HUES6 (cell line): ENCODE results near the gene IKBKG.
"Not testable (repeated sequence)": the region's sequence is repeated elsewhere in the genome, so short reads cannot be mapped to it uniquely, and the experiment has no call there.

Experiments
- H3K27ac ChIP-seq: 2 replicates; pipeline ENCODE4 v1.7.0; 2013; ENCODE audit warnings: low read depth, mild to moderate bottlenecking, low read length, inconsistent platforms
- H3K27me3 ChIP-seq: 2 replicates; pipeline ENCODE4 v1.6.1; 2013; ENCODE audit warnings: low read length; ENCODE audit not compliant: control insufficient read depth, insufficient read depth
- H3K36me3 ChIP-seq: 2 replicates; pipeline ENCODE4 v1.6.1; 2013; ENCODE audit warnings: low read length; ENCODE audit not compliant: control insufficient read depth, insufficient read depth
- H3K4me1 ChIP-seq: 2 replicates; pipeline ENCODE4 v1.6.1; 2013; ENCODE audit warnings: low read length; ENCODE audit not compliant: control insufficient read depth, insufficient read depth
- H3K4me3 ChIP-seq: 2 replicates; pipeline ENCODE4 v1.5.1; 2013; ENCODE audit warnings: low read depth, low read length
- H3K9ac ChIP-seq: one replicate; pipeline ENCODE4 v1.6.1; 2013; ENCODE audit warnings: mild to moderate bottlenecking, low read length
- H3K9me3 ChIP-seq: 2 replicates; pipeline ENCODE4 v1.6.1; 2013; ENCODE audit warnings: low read depth, low read length; ENCODE audit not compliant: control insufficient read depth, insufficient read depth

IKBKG gene

GRCh38 chrX:154529206-154529612, 18.2 kb upstream of the IKBKG start:
- Histone ChIP-seq H3K9ac (no peak overlapping the region), H3K36me3 (peaks cover 29% of the 10 kb centered on the region), H3K9me3 (peaks cover 27% of the 10 kb centered on the region; the same call in 1 of the 2 replicates), H3K27me3 (peaks cover 7% of the 10 kb centered on the region; the same call in 1 of the 2 replicates), H3K27ac (no peak overlapping the region), H3K4me3 (no peak overlapping the region), H3K4me1 (peaks cover 23% of the 10 kb centered on the region; the same call in 1 of the 2 replicates)

DNA sequence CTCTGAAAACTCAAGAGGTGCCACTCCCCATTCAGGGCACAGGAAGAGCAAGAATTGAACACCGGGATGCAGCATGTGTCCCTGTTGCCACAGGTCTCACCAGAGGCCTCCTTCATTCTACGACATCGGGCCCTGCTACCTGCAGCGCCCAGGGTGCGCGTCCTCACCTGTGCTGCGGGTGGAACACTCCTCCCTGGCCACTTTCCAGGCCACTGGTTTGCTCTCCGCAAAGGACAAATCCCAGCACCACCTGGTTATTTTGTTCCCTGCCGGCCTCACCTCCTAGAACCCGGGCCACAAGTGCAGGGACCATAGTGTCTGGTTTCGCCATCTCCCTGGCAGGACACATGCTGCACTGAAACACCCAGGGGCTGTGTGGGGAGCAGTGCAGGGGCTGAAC, 17.1 kb upstream of the IKBKG start:
- no peak overlapping the region for H3K4me3 ChIP-seq
- H3K9ac ChIP-seq: no peak overlapping the region
- peaks cover 5% of the 10 kb centered on the region; the same call in 1 of the 2 replicates for H3K27me3 ChIP-seq
- H3K27ac ChIP-seq: no peak overlapping the region
- H3K36me3 ChIP-seq: peaks cover 37% of the 10 kb centered on the region
- peaks cover 25% of the 10 kb centered on the region; the same call in 1 of the 2 replicates for H3K4me1 ChIP-seq
- peaks cover 27% of the 10 kb centered on the region; the same call in 1 of the 2 replicates for H3K9me3 ChIP-seq

- peaks cover 47% of the 10 kb centered on the region for H3K36me3 ChIP-seq
- no peak overlapping the region; the same call in 1 of the 2 replicates for H3K27ac ChIP-seq
Measured at GRCh38 chrX:154531626-154532025, 15.8 kb upstream of the IKBKG start.

GRCh38 chrX:154532690-154533089, 14.7 kb upstream of the IKBKG start:
- peaks cover 31% of the 10 kb centered on the region; the same call in 1 of the 2 replicates for H3K9me3 ChIP-seq
- no peak overlapping the region for H3K27ac ChIP-seq
- H3K4me1 ChIP-seq: peaks cover 17% of the 10 kb centered on the region; the same call in 1 of the 2 replicates
- peaks cover 47% of the 10 kb centered on the region for H3K36me3 ChIP-seq
- no peak overlapping the region for H3K9ac ChIP-seq
- no peaks in the 10 kb centered on the region for H3K27me3 ChIP-seq
- no peak overlapping the region for H3K4me3 ChIP-seq

More at GRCh38 chrX:154531626-154532025, 15.8 kb upstream of the IKBKG start:
- Histone ChIP-seq H3K9me3 (peaks cover 31% of the 10 kb centered on the region; the same call in 1 of the 2 replicates), H3K9ac (peak overlapping the region; percentile 27), H3K27me3 (no peaks in the 10 kb centered on the region), H3K4me3 (no peak overlapping the region), H3K4me1 (peaks cover 25% of the 10 kb centered on the region; the same call in 1 of the 2 replicates)

DNA sequence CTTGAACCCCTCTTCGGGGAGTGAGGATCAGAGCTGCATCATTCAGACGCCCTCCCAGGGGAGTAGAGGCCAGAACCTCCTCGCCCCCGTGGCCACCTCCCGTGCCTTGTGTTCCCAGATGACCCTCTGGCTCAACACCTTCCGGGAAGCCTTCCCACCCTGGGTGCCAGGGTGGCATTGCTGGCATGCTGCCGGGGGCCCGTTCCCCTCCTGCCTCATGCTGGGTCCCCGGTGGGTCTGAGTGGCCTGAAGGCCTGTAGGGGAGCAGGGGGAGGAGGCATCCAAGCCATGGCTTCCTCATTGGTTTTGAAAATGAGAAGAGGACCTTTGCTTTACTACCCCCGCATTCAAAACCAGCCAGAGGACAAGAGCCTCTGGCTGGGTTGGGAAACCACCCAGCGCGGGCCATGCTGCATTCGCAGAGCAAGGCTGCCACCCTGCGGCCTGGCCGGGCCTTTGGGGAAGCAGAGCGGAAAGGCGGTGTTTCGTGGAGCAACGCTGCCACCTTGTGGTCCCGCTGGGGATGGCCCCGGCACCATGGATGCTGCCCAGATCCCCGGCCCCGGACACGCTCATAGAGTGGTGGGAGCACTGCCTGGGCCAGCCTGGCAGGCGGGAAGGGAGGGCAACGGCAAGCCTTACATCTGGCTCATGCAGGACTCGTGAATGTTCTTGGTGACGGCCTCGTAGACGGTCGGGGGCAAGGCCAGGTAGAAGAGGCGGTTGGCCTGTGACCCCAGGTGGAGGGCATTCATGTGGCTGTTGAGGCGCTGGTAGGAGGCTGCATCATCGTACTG, 12.7 kb upstream of the IKBKG start:
- Histone ChIP-seq H3K4me1 (peaks cover 17% of the 10 kb centered on the region; the same call in 1 of the 2 replicates), H3K36me3 (peaks cover 47% of the 10 kb centered on the region), H3K27me3 (no peaks in the 10 kb centered on the region), H3K9ac (no peak overlapping the region), H3K27ac (no peak overlapping the region), H3K9me3 (peaks cover 29% of the 10 kb centered on the region; the same call in 1 of the 2 replicates), H3K4me3 (no peak overlapping the region)

DNA sequence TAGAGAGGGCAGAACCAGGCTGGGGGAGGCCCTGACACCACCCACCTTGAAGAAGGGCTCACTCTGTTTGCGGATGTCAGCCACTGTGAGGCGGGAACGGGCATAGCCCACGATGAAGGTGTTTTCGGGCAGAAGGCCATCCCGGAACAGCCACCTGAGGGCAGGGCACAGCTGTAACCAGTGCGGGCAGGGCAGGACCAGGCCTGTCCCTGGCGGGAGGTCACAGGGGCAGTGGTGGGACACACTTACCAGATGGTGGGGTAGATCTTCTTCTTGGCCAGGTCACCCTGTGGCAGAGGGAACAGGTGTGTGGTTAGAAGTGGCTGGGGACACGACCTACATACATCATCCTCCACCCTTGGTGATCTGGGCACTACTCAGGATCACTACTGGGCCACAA, 11.5 kb upstream of the IKBKG start:
- H3K4me1 ChIP-seq: peaks cover 15% of the 10 kb centered on the region; the same call in 1 of the 2 replicates
- peaks cover 47% of the 10 kb centered on the region for H3K36me3 ChIP-seq
- H3K4me3 ChIP-seq: no peak overlapping the region
- H3K9ac ChIP-seq: no peak overlapping the region
- H3K27me3 ChIP-seq: no peaks in the 10 kb centered on the region
- H3K27ac ChIP-seq: no peak overlapping the region
- peaks cover 24% of the 10 kb centered on the region; the same call in 1 of the 2 replicates for H3K9me3 ChIP-seq

- no peak overlapping the region for H3K4me3 ChIP-seq
- peaks cover 45% of the 10 kb centered on the region for H3K36me3 ChIP-seq
- peaks cover 10% of the 10 kb centered on the region; the same call in 1 of the 2 replicates for H3K9me3 ChIP-seq
- H3K27me3 ChIP-seq: no peaks in the 10 kb centered on the region
- no peak overlapping the region for H3K27ac ChIP-seq
- H3K9ac ChIP-seq: no peak overlapping the region
- H3K4me1 ChIP-seq: peaks cover 20% of the 10 kb centered on the region; the same call in 1 of the 2 replicates
Measured at GRCh38 chrX:154539077-154539476, 8.3 kb upstream of the IKBKG start.

- H3K27me3 ChIP-seq, H3K27ac ChIP-seq, H3K9ac ChIP-seq, H3K4me3 ChIP-seq: not testable (repeated sequence)
- Histone ChIP-seq H3K36me3 (peaks cover 44% of the 10 kb centered on the region), H3K9me3 (peaks cover 12% of the 10 kb centered on the region; the same call in 1 of the 2 replicates), H3K4me1 (peaks cover 18% of the 10 kb centered on the region; the same call in 1 of the 2 replicates)
Measured at GRCh38 chrX:154540365-154540764, 7.1 kb upstream of the IKBKG start.

DNA sequence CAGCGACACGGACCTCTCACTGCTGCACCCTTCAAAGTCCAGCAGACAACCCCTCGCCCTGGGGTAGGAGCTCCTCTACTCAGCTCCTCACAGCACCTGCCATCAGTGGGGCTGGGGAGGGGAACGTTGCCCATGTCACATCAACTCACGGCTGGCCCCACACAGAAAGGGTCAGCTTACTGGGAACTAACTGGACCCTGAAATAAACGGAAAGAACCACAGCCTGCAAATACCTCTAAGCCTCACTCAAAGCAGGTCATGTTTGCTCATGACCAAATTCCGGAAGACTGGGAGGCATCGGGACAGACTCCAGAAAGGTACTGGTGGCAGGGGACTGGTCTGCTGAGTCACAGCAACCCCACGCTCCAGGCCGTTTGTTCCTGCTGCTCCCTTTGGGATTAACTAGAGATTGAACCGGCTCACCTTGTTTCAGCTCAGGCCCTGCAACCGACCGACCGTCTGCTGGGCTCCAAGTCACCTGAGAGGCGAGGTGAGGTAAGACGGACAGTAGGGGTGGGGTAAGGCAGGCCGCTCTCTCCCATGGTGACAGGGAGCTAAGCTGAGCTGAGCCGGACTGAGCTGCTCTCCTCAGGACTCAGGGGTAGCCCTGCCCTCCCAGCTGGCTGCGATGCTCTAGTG, 6.4 kb upstream of the IKBKG start:
- Histone ChIP-seq H3K4me3 (no peak overlapping the region), H3K9me3 (peaks cover 9% of the 10 kb centered on the region; the same call in 1 of the 2 replicates), H3K9ac (no peak overlapping the region), H3K27ac (no peak overlapping the region), H3K27me3 (no peaks in the 10 kb centered on the region), H3K36me3 (peaks cover 39% of the 10 kb centered on the region), H3K4me1 (peaks cover 20% of the 10 kb centered on the region; the same call in 1 of the 2 replicates)

DNA sequence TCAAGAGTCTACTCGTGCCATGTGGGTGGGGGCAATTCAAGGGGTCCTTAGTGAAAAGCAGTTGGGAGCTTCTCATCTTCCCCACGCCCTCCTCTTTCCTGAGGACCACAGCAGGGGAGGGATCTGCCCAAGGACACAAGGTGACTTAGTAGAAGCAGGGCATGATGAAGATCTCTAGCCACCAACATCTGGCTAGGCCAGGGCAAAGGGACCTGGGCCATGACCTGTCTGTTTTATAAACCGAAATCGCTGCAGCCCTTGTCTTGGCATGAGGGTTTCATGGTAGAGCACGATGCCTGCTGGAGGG, 5.9 kb upstream of the IKBKG start:
- peaks cover 20% of the 10 kb centered on the region; the same call in 1 of the 2 replicates for H3K4me1 ChIP-seq
- peak overlapping the region; percentile 38 for H3K9ac ChIP-seq
- no peak overlapping the region; the same call in 1 of the 2 replicates for H3K27ac ChIP-seq
- no peaks in the 10 kb centered on the region for H3K27me3 ChIP-seq
- no peak overlapping the region for H3K4me3 ChIP-seq
- peaks cover 35% of the 10 kb centered on the region for H3K36me3 ChIP-seq
- peaks cover 12% of the 10 kb centered on the region; the same call in 1 of the 2 replicates for H3K9me3 ChIP-seq
